Neural cell (in vitro differentiated cells): Measurements from ENCODE around the gene JAG2. TPM values are rescaled to one million over a fixed set of nuclear protein-coding genes. Genes with fewer than 3 reads are reported as not detected.

Experiments
- H2AFZ ChIP-seq: fragments of 200-600, 300-800 bp; sonication (generic), shearing (Covaris generic); 2 replicates; pipeline ENCODE4 v1.6.0; 2014; ENCODE audit warnings: low read depth, mild to moderate bottlenecking, antibody characterized with exemption, low read length, moderate library complexity
- H3F3A ChIP-seq: fragments of 200-600 bp; shearing (Covaris generic); 2 replicates; pipeline ENCODE4 v1.6.1; 2016; ENCODE audit warnings: mild to moderate bottlenecking, moderate library complexity, mixed read lengths, antibody characterized with exemption, low read length; ENCODE audit not compliant: insufficient read depth, poor library complexity, severe bottlenecking
- H3K27ac ChIP-seq: fragments of 200-600, 300-800 bp; sonication (generic), shearing (Covaris generic); 2 replicates; pipeline ENCODE4 v1.5.1; 2014; ENCODE audit warnings: mild to moderate bottlenecking, low read length, moderate library complexity
- H3K27me3 ChIP-seq: fragments of 300-800, 200-600 bp; sonication (generic), shearing (Covaris generic); 2 replicates; pipeline ENCODE4 v1.6.0; 2014; ENCODE audit warnings: mild to moderate bottlenecking, low read depth, low read length, moderate library complexity; ENCODE audit not compliant: insufficient read depth
- H3K36me3 ChIP-seq: fragments of 300-800, 200-600 bp; sonication (generic), shearing (Covaris generic); 2 replicates; pipeline ENCODE4 v1.5.1; 2014; ENCODE audit warnings: mild to moderate bottlenecking, antibody characterized with exemption, low read length, moderate library complexity; ENCODE audit not compliant: insufficient read depth
- H3K4me2 ChIP-seq: fragments of 300-800, 200-600 bp; sonication (generic), shearing (Covaris generic); 2 replicates; pipeline ENCODE4 v1.6.0; 2014; ENCODE audit warnings: mild to moderate bottlenecking, low read length
- H3K4me3 ChIP-seq: fragments of 300-800, 200-600 bp; sonication (generic), shearing (Covaris generic); 2 replicates; pipeline ENCODE4 v1.5.1; 2014; ENCODE audit warnings: mild to moderate bottlenecking, low read length, moderate library complexity
- H3K79me2 ChIP-seq: fragments of 200-600 bp; shearing (Covaris generic); replicated peaks from 2 replicates; pipeline ENCODE4 v1.6.0; 2014; ENCODE audit warnings: mild to moderate bottlenecking, low read length, moderate library complexity; ENCODE audit not compliant: insufficient read depth
- H3K9ac ChIP-seq: fragments of 300-800, 200-600 bp; sonication (generic), shearing (Covaris generic); 2 replicates; pipeline ENCODE4 v1.6.1; 2016; ENCODE audit warnings: mild to moderate bottlenecking, low read length, mixed read lengths
- H3K9me2 ChIP-seq: fragments of 200-600 bp; shearing (Covaris generic); 2 replicates; pipeline ENCODE4 v1.6.1; 2016; ENCODE audit warnings: mild to moderate bottlenecking, low read length, mixed read lengths; ENCODE audit not compliant: insufficient read depth
- H3K9me3 ChIP-seq: fragments of 200-600, 300-800 bp; sonication (generic), shearing (Covaris generic); 2 replicates; pipeline ENCODE4 v1.6.1; 2016; ENCODE audit warnings: mild to moderate bottlenecking, mixed run types, low read length, moderate library complexity, mixed read lengths
- H4K20me1 ChIP-seq: fragments of 200-600 bp; shearing (Covaris generic); 2 replicates; pipeline ENCODE4 v1.6.1; 2016; ENCODE audit warnings: mild to moderate bottlenecking, mixed run types; ENCODE audit not compliant: insufficient read depth
- CTCF ChIP-seq: fragments of 450-650 bp; IDR thresholded peaks from 2 replicates; pipeline ENCODE4 v1.5.1; 2014; ENCODE audit warnings: antibody characterized with exemption, mild to moderate bottlenecking, moderate library complexity; ENCODE audit not compliant: poor library complexity, severe bottlenecking
- EP300 ChIP-seq: fragments of 450-650 bp; conservative IDR thresholded peaks from 2 replicates; pipeline ENCODE4 v1.6.1; 2014; ENCODE audit warnings: antibody characterized with exemption, mild to moderate bottlenecking, moderate library complexity; ENCODE audit not compliant: poor library complexity, severe bottlenecking
- EZH2 ChIP-seq: fragments of 200-600, 300-800 bp; shearing (Covaris generic), sonication (generic); IDR thresholded peaks from 2 replicates; pipeline ENCODE4 v1.6.1; 2014; ENCODE audit warnings: antibody characterized with exemption, low read length, borderline replicate concordance, mild to moderate bottlenecking; ENCODE audit not compliant: insufficient read depth, poor library complexity, severe bottlenecking
- MXI1 ChIP-seq: fragments of 450-650 bp; conservative IDR thresholded peaks from 2 replicates; pipeline ENCODE4 v1.6.1; 2014; ENCODE audit warnings: antibody characterized with exemption, mild to moderate bottlenecking; ENCODE audit not compliant: poor library complexity, severe bottlenecking
- POLR2AphosphoS5 ChIP-seq: IDR thresholded peaks from 2 replicates; pipeline ENCODE4 v1.6.1; 2012
- RAD21 ChIP-seq: fragments of 450-650 bp; conservative IDR thresholded peaks from 2 replicates; pipeline ENCODE4 v1.6.1; 2014; ENCODE audit warnings: antibody characterized with exemption, mild to moderate bottlenecking, moderate library complexity
- REST ChIP-seq: IDR thresholded peaks from 2 replicates; pipeline ENCODE4 v1.6.1; 2012; ENCODE audit warnings: borderline replicate concordance
- SMC3 ChIP-seq: fragments of 450-650 bp; conservative IDR thresholded peaks from 2 replicates; pipeline ENCODE4 v1.6.1; 2014; ENCODE audit warnings: antibody characterized with exemption, mild to moderate bottlenecking, moderate library complexity; ENCODE audit not compliant: poor library complexity
- TAF1 ChIP-seq: IDR thresholded peaks from 2 replicates; pipeline ENCODE4 v1.6.1; 2012; ENCODE audit warnings: low read depth
- polyA plus RNA-seq: library from polyadenylated mRNA; depleted of rRNA; stranded (reverse); fragments of >200 nt; gene quantifications from 2 replicates; pipeline ENCODE4 v1.2.3, GENCODE V29; 2014

JAG2 gene
- polyA plus RNA-seq, 1 donor from 2014 or later = 20.3 TPM

- H3K27ac ChIP-seq = no peak overlapping the region
- no peaks in the 10 kb centered on the region for H3K9me2 ChIP-seq
- H2AFZ ChIP-seq = no peak overlapping the region
- no peaks in the 10 kb centered on the region for H3K27me3 ChIP-seq
- no peaks in the 10 kb centered on the region for H3K79me2 ChIP-seq
- H3K4me3 ChIP-seq = no peak overlapping the region
- H3K36me3 ChIP-seq = no peaks in the 10 kb centered on the region
- H3K4me2 ChIP-seq = no peak overlapping the region
- TF ChIP-seq EZH2 (no peak), SMC3 (no peak)
- no peaks in the 10 kb centered on the region for H3F3A ChIP-seq
- H4K20me1 ChIP-seq = no peaks in the 10 kb centered on the region
- H3K9me3 ChIP-seq = no peaks in the 10 kb centered on the region
- H3K9ac ChIP-seq = no peak overlapping the region
Observed at GRCh38 chr14:105207460-105207901, 38.9 kb upstream of the JAG2 start.

- H2AFZ ChIP-seq = no peak overlapping the region
- no peaks in the 10 kb centered on the region for H3K9me2 ChIP-seq
- no peak overlapping the region for H3K9ac ChIP-seq
- no peak overlapping the region for H3K27ac ChIP-seq
- no peaks in the 10 kb centered on the region for H3K27me3 ChIP-seq
- TF ChIP-seq TAF1 (no peak), MXI1 (no peak), RAD21 (no peak), CTCF (no peak), SMC3 (no peak), EZH2 (no peak), EP300 (no peak)
- no peak overlapping the region for H3K4me2 ChIP-seq
- no peaks in the 10 kb centered on the region for H3K9me3 ChIP-seq
- no peaks in the 10 kb centered on the region for H3F3A ChIP-seq
- no peaks in the 10 kb centered on the region for H4K20me1 ChIP-seq
- H3K36me3 ChIP-seq = no peaks in the 10 kb centered on the region
- H3K79me2 ChIP-seq = no peaks in the 10 kb centered on the region
- no peak overlapping the region for H3K4me3 ChIP-seq
Observed at GRCh38 chr14:105206873-105207272, 38.3 kb upstream of the JAG2 start.

GRCh38 chr14:105205673-105206208 is 37.2 kb upstream of the JAG2 start:
- Histone ChIP-seq H4K20me1 (no peaks in the 10 kb centered on the region), H3K79me2 (no peaks in the 10 kb centered on the region), H3K36me3 (no peaks in the 10 kb centered on the region), H3K4me3 (no peak overlapping the region), H3K9me3 (no peaks in the 10 kb centered on the region), H2AFZ (no peak overlapping the region), H3K9ac (no peak overlapping the region), H3K27me3 (no peaks in the 10 kb centered on the region), H3K4me2 (no peak overlapping the region), H3K27ac (no peak overlapping the region), H3F3A (no peaks in the 10 kb centered on the region), H3K9me2 (no peaks in the 10 kb centered on the region)
- TF ChIP-seq EP300 (no peak), TAF1 (no peak), POLR2AphosphoS5 (no peak), REST (no peak), MXI1 (no peak), EZH2 (no peak), RAD21 (no peak), CTCF (no peak), SMC3 (no peak)
